GM18520 (cell line): ENCODE measurements around the gene CCDC187.

Source experiments
- ATAC-seq: cut with Tn5 transposase; IDR thresholded peaks from one replicate; pipeline ENCODE4 v1.9.1; 2021; ENCODE audit not compliant: unreplicated experiment

The CCDC187 gene

DNA sequence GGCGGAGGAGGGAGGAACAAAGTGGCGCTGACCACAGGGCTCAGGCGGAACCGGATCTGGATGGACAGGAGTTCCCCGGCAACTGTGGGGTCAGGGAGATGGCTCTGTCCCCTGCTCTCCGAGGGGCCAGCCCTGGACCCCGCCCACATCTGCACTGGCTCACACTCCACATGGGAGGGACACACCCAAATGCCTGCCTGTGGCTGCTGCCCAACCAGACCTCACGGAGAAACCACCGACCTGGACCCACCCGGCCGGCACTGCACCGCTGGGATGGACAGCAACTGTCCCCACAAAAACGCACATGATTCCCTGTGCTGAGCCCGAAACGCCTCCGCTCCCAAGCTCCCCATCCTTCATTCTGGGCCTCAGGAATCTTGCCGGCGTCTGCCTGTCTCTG, 4.8 kb downstream of the CCDC187 start:
- no peak for ATAC-seq

DNA sequence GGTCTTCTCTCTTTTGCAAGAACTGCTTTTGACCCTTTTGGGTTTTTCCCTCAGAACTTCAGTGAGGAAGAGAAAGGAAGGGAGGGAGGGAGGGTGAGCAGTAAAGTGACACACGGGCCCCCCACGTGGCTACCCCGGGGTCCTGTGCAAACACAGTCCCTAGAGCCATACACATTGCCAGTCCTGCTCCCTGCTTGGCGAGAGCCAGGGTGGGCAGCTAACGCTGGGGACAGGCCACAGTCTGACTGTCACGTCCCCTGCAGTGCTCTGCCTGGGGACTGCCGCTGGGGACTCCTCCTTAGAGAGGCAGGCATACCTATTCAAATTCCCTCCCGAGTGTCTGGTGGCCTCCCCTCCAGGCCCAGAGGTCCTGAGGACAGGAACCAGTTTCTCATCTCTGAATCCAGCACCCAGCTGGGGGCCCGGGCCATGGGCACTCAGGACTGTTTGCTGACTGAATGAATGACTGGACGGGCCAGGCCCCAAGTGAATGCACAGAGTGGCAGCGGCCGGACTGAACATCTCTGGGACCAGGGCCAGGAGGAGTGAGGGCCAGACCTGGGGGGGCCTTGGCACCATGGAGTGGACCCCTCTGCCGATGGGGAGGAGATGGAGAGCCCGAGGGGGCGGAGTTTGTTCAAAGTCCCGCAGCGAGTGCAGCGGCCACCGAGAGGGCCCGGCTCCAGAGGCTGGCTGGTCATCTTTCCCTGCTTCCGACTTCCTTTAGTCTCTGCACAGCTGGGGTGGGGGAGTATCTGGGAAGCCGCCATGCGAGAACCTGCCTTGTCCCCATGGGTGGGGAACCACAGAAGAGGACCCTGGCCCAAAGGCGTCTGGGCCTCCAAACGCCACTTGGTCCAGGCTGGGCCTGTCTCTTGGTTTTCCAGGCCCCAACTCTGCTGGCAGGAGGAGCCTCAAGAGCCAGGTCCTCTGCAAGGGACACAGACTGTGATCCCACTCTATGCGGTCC, 5.8 kb downstream of the CCDC187 start:
- no peak for ATAC-seq

DNA sequence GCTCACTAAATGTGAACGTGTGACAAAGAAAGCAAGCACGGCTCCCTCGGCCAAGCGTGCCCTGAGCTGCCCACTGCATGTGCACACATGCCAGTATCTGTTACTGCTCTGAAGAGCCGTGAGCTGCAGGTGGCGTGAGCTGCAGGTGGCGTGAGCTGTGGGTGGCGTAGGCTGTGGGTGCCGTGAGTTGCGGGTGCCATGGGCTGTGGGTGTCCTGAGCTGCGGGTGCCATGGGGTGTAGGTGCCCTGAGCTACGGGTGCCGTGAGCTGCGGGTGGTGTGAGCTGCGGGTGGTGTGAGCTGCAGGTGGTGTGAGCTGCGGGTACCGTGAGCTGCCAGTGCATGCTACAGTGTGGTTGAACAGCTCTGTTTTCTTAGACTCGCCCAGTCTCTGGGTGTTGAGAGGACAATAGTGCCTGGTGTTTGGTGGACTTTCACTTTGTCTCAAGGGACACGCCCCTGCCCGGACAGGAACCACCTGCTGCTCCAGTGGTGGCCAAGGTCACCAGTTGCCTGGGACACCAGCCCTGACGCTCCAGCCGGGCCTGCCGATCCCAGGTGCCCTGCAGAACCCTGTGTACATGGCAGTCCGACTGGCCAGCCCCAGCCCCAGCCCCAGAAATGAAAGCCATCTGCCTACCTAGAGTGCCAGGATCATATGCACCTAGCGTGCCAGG, 6.7 kb downstream of the CCDC187 start:
- ATAC-seq, result no peak

DNA sequence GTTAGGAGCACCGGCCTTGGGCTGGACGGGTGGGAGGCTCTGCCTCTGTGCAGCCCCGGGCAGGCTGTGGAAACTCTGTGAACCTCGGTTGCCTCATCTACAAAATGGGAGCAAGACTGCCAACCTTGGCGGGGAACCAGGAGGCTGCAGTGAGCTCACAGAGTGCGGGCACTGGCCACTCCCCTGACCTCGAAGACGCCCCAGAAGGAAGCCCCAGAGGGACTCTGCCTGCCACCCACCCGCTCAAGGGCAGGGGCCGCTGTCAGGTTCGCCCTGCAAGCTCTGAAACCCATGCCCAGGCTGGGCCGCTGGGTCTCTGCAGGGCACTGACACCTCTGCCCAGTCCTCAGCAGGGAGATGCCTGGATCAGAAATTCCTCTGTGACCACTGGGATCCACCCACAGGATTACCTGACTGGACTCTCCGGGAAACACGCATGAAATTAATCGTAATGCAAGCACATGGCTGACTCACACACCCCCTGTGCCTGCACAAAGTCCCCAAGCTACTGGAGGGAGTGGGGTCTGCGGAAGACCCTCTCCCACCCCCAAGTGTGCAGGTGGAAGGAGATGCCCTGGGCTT, 7.4 kb downstream of the CCDC187 start:
- no peak for ATAC-seq

DNA sequence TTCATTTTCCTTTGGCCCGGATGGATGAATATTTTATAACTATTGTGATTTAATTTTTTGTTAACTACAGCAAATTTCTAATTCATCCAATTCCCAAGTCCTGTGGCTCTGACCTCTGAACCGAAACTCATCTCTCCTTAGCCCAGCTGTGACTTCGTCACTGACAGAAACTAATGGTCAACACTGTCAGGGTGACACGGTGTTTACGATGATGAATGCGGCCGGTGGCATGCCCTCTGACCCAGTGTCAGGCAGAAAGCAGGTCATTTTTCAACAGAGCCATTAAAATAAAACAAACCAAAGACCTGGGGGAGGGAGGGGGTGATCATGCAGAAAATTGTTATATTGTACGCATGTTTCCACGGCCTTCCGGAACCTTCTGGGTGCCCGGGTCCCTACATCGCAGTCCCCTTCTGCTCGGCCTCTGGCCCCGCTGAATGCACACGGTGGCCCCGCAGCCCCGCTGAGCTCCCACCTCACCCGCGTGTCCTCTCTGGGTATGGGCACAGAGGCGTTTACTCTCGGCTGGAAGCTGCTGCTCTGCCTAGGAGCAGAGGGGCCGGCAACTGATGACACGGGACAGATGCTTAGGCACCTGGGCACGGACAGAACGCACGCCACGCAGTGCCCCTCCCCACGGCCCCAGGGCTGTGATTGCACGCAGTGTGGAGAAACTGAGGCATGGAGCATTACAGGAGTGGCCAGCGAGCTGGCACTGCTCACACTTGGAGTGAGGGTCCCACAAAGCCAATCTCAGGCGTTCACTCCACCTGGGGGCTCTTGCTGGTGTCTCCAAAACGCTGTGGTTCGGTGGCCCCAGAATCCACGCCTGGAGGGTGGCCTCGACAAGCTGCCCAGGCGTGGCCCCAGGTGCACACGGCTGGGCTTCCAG, 8.1 kb downstream of the CCDC187 start:
- ATAC-seq, result no peak

DNA sequence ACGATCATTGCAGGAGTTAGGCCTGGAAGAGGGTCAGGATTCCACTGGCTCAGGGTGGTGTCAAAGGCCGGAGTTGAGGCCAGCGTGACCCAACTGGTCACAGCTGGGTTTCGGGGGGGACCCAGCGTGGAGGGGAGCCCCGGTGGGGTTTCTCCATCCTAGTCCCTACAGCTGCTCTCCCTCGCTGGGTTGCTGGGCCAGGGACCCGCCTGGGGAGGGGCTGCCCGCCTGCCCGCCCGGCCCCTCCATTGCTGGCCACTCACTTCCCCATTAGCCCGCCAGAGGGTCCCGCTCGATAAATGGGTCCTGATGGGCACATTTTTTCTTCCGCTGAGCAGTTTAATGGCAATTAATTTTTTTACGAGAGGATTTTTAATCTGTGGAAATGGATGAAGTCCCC, 8.8 kb downstream of the CCDC187 start:
- ATAC-seq, result no peak

DNA sequence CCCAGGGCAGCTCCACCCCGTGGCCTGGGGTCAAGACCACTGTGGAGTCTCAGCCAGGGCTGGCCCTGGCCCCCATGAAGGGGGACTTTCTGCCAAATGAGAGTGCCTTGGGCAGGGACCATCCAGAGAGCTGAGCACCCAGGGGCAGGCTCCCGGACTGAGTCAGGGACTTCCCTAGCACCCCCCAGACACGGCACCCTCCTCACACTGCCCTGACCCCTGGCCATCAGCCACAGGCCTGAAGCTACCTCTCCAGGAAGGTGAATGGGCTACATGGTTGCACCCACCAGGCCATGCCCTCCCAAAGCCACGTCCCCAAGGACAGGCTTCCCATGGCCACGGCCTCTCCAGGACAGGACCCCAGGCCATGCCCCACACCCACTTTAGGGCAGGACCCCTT, 9.5 kb downstream of the CCDC187 start:
- ATAC-seq, result no peak

DNA sequence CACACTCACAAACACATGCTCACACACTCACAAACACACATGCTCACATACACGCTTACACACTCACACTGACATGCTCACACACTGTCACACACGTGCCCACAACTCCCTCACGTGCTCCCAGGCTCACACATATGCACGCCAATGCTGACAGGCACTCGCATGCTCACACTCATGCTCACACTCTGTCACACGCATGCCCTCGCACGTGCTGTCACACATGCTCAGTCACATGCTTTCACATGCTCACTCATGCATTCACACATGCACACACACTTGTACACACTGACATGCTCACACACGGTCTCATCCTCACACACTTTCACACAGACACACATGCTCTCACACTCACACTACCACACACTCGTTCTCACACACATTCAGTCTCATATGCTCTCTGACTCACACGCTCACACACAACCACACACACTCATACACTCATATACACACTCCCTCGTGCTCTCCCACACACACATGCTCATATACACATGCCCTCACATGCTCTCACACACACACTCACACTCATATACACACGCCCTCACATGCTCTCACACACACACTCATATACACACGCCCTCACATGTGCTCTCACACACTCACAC, 10.3 kb downstream of the CCDC187 start:
- no peak for ATAC-seq

DNA sequence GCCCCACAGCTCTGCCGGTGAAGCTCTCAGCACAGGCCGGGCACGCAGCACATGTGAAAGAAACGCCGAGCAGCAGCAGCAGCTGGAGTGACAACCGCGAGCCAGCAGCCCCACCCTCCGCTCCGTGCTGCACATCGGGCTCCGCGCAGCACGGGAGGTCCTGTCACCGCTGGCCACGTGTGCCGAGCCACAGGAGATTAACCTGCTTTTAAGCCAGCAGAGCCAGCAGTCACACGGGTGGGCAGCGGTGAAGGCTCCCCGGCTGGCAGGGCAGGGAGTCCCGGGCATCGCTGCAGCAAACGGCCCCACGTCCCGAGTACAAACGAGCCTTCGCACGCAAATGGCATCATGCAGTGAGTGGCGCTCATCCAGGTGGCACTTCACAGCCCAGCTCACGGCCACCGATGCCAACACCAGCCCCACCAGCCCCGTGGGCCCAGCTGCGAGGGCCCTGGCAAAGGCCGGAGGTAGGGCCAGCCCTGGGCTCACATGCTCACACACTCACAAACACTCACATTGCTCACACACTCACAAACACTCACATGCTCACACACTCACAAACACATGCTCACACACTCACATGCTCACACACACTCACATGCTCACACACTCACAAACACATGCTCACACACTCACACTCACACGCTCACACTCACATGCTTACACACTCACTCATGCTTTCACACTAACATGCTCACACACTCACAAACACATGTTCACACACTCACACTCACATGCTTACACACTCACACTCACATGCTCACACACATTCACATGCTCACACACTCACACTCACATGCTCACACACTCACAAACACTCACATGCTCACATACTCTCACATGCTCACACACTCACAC, 11.1 kb downstream of the CCDC187 start:
- no peak for ATAC-seq

DNA sequence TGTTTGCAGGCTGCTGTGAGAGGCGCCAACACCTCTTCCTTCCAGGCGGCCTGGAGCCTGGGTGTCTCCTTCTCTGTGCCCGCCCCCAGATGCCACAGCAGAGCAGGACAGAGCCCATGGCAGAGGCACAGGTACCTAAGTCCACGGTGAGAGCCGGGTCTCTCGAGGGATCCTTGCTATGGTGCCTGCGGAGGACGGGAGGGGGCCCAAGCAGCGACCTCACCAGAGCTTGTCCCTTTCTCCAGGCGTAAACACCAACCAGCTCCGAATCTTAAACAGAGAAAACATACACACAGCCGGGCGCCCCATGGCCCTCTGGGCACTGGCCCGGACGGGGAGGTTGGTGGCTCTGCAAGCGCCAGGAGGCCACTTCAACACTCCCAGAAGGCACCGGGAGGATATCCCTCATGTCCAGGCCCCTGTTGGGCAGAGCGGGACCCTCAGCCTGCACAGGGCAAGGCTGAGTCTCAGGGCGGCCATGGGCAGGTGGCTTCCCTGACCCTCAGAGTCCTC, 11.8 kb downstream of the CCDC187 start:
- no peak for ATAC-seq

DNA sequence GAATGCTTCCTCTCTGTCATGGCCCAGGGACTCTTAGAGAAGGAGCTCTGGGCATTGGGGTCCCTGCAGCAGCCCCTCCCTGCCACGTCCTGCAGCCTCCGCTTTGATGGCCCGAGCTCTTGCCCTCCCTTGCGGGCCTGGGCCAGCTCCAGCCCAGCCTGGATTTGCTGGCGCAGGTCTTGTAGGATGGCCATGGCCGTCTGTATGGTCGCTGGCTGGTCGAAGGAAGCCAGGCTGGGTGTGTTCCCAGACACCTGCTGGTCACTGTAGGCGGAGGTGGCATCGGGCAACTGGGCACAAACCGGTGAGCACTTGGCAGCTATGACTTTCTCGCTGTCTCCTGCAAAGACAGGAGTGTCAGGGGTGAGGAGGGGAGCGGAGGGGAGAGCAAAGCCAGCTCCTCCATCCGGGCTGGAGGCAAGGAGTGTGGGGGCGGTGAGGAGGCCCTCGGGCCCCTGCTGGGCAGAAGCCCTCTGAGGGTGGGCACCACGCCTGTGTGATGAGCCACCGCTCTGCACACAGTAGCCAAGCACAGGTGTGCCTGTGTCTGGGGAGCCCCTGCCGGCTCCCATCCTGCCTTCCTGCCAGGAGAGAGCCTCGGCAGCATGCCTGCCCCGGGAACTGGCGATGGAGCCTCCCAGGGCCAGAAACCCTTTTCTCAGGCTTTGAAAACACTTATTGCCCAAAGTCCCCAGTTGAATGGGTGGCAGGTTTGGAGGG, 12.4 kb downstream of the CCDC187 start:
- ATAC-seq, result no peak

DNA sequence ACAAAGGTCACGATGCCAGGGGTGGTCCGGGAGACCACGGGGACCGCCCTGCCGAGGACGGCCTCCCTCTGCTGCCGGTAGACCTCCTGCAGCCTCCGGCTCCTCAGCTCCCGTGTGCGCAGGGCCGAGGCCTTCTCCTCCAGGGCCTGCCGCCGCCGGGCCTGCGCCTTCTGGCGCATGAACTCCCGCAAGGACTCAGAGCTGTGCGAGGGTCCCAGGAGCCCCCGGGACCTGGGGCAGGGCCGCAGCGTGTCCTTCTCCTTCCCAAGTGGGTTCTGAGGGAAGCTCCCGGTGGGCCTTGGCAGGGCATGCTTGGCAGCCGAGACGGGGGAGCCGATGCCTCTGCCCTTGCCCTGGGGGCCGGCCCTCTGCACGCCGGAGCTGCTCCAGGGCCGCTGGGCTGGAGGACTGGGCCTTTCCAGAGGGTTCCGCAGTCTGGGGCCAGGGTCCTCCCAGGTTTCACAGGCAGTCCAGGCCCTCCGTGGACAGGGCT, 13.3 kb downstream of the CCDC187 start:
- no peak for ATAC-seq

DNA sequence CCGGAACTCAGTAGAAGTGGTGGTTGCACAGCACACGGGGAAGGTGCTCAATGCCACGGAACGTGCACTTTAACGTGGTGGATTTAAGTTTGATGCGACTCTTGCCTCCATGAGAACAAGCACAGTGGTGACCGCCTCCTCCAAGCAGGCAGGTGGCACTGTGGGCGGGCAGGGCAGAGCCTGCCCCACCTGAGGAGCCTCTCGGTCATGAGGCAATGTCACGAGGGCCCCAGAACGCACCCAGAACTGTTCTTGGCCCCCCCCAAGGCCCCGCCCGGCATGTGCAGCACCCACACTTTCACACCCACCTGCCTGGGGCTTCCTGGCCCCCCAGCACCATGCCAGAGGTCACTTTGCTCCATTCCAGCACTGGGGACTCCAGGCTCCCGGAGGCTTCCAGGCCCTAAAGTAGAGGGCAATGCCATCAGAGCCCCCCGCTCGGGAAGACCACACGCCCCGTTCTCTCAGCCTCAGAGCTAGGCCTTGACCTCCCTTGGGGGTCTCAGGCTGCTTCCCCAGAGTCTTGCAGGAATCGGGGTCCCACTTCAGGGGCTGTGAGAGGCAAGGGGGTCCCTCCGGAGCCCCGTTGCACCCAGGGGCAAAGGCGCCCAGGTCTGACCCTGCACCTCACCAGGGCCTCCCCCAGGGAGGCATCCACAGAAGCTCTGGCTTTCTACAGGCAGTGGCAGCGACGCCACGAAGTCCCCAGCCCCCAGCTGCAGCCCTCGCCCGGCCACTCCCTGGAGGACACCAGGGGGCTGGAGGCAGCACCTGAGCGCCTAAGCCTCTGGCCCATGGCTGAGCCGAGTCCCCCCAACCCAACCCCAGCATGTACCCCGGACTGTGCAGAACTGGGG, 14.0 kb downstream of the CCDC187 start:
- ATAC-seq, result no peak

DNA sequence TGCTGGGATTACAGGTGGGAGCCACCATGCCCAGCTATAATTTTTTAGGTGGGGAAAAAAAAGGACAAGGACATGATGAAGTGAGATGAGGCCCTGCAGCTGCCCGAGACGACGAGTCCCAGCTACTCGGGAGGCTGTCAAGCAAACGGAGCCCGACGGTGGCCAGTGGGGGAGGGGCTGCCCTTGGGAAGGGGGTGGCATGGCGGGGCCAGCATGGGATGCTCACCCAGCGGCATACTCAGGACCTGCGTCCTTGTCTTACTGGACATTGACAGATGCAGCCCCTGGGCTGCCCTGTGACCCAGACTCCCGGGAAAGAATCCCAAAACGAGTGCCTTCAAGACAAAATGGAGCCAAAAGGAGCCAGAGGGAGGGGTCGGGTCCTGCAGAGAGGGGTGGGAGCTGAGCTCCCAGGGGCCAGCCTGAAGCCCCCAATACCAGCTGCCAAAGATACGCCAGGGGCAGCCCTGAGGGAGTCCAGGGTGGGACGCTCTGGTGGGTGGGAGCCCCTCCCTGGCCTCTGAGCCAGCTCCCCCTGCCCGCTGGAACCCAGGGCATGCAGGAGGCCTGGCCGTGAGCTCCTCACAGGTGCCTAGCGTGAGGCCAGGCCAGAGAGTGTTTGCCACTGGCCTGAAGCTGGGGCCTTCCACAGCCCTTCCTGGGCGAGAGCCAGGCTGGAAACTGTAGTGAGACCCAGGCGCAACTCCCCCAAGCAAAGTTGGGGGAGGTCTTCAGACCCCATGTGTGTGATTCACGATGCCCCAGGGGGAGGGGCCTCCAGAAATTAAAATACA, 15.7 kb downstream of the CCDC187 start:
- ATAC-seq, result no peak

DNA sequence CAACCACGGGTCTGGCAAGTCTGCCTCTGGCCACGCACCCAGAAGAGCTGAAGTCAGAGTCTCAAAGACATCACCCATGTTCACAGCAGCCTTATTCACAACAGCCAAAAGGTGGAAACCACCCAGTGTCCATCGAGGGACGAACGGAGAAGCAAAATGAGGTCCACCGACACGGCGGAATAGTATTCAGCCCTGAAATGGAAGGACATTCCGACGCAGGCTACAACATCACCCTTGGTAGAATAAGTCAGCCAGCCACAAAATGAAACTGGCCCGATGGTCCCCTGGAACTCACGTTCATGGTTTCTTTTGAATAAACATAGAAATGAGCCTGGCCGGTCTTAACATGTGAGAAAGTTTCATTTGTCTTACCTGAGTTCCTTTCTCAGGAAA, 16.9 kb downstream of the CCDC187 start:
- ATAC-seq, result no peak

DNA sequence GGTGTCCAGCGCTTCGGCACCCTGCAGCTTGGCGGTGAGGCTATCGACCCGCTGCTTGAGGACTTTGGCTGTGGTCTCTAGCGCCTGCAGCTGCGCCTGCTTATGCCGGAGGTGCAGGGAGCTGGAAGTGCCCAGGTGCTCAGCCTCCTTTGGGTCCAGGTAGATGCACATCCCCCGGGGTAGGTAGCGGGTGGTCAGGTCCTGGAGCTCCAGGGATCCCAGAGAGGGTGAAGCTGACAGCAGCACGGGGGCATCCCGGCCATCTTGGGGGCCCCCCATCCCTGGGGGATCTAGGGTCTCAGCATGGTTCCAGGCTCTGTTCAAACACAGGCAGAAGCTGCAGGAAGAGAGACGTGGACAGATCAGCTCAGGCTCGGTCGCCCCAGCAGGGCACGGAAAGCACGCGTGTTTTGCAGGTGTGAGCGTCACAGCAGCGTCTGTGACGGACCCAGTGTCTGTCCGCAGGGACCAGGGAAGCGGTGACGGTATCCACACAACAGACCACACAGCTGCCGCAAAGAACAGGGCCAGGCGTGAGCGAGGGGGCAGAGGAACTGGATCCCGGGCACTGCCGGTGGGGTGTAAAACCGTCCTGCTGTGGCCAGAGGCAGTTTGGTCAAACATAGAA, 17.4 kb downstream of the CCDC187 start:
- no peak for ATAC-seq
